ENCODE measurements around the gene CTBP1.

CTBP1 gene

DNA sequence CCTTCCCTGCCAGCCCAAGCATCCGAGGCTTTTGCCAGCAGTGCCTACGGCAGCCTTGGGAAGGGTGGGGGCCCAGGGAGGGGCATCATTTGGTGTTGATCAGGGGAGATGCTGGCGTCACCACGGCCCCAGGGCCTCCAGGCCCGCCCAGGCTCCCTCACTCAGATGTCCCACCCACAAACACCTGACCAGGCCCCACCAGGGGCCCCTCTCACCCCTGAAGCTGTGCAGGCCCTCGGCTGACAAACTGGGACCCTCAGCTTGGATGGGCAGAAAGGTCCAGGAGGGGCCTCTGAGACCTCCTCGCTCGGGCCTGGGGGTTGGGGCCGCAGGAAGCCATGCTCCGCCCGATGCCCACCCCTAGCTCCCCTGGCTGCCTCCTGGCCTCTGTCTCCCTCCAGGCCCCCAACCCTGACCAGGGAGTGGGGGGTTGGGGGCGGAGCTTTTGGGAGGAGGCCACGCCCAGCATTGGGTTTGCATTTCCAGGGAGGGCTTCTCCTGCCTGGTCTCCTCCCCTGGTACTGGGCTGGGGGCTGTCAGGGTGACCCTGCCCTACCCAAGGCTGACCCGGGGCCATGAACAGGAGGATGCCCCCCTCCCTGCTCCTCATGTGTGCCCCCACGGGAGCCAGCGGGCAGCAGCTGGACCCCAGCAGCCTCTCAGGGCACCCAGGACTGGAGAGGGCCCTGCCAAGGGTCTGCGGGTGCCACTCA lies 43.2 kb downstream of the CTBP1 start:
- no peak for DNase-seq
- TF ChIP-seq GATA1 (IDR thresholded peaks at IDR 0.05; ENCODE audit: low read depth, low read length) (no peak), POLR2A (IDR thresholded peaks at IDR 0.05; ENCODE audit: low read length) (no peak)

GRCh38 chr4:1204828-1205585 lies 43.9 kb downstream of the CTBP1 start:
- TF ChIP-seq POLR2A (IDR thresholded peaks at IDR 0.05; ENCODE audit: low read length): no peak
- DNase-seq: no peak

DNA sequence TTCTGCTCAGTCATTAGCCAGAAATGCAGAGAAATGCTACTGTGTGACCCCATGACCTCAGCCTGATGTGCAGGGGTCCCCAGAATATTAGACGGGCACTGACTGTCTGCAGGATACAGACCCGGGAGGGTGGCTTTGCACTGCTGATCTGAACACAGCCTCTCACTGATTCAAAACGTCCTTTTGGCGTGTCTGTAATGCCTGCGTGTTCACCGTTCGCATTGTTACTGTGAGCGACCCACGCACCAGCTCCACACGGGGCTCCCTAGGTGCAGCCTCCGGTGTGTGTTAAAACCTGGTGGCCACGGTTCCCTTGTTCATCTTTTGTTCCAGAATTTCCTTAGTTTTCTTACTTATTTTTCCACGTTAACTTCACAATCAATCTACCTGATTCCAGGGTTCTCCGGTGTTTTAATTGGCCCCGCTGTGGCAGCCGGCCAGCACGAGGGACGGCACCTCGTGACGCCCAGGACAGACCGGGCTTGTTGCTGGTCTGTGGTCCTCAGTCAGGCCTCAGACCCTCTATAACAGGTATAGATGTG lies 44.6 kb downstream of the CTBP1 start:
- TF ChIP-seq POLR2A (IDR thresholded peaks at IDR 0.05; ENCODE audit: low read length) (no peak), GATA1 (IDR thresholded peaks at IDR 0.05; ENCODE audit: low read depth, low read length) (no peak)
- no peak for DNase-seq

DNA sequence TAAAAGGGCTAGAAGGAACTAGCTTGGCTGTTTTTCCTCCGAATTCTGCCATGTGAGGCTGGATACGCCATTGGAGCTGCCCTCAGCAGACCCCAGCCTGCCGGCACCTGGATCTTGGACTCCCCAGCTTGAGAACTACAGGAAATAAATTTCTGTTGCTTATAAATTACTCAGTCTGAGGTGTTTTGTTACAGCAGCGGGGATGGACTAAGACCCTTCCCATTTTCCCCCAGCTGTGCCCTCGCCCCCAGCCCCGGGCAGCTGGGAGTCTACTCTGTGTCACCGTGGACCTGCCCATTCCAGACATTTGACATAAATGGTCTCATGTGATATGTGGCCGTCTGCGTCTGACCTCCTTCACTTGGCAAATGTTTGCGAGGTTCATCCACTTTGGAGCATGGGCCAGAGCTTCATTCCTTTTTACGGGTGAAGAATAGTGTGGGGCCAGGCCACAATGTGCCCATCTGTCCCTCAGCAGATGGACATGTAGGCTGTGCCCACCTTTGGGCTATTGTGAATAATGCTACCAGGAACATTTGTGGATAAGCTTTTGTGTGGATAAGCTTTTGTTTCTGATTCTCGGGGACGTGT lies 45.8 kb downstream of the CTBP1 start:
- DNase-seq: no peak
- TF ChIP-seq GATA1 (IDR thresholded peaks at IDR 0.05; ENCODE audit: low read depth, low read length) (no peak), POLR2A (IDR thresholded peaks at IDR 0.05; ENCODE audit: low read length) (no peak)

GRCh38 chr4:1202526-1203011 lies 46.4 kb downstream of the CTBP1 start:
- no peak for TF ChIP-seq POLR2A (IDR thresholded peaks at IDR 0.05; ENCODE audit: low read length)
- TF ChIP-seq GATA1 (IDR thresholded peaks at IDR 0.05; ENCODE audit: low read depth, low read length): no peak
- DNase-seq: no peak

GRCh38 chr4:1201851-1202525 lies 46.9 kb downstream of the CTBP1 start:
- no peak for TF ChIP-seq GATA1 (IDR thresholded peaks at IDR 0.05; ENCODE audit: low read depth, low read length)
- TF ChIP-seq POLR2A (IDR thresholded peaks at IDR 0.05; ENCODE audit: low read length): no peak
- DNase-seq: no peak

GRCh38 chr4:1200425-1201035 lies 48.4 kb downstream of the CTBP1 start:
- TF ChIP-seq GATA1 (IDR thresholded peaks at IDR 0.05; ENCODE audit: low read depth, low read length) (no peak), POLR2A (IDR thresholded peaks at IDR 0.05; ENCODE audit: low read length) (no peak)
- no peak for DNase-seq

- no peak for DNase-seq
- no peak for TF ChIP-seq GATA1 (IDR thresholded peaks at IDR 0.05; ENCODE audit: low read depth, low read length)
- no peak for TF ChIP-seq POLR2A (IDR thresholded peaks at IDR 0.05; ENCODE audit: low read length)
Measured at GRCh38 chr4:1199556-1200331, 49.2 kb downstream of the CTBP1 start.

GRCh38 chr4:1198098-1198844 lies 50.7 kb downstream of the CTBP1 start:
- no peak for DNase-seq
- TF ChIP-seq GATA1 (IDR thresholded peaks at IDR 0.05; ENCODE audit: low read depth, low read length): no peak
- TF ChIP-seq POLR2A (IDR thresholded peaks at IDR 0.05; ENCODE audit: low read length): no peak

GRCh38 chr4:1196421-1197183 lies 52.3 kb downstream of the CTBP1 start:
- no peak for DNase-seq
- no peak for TF ChIP-seq GATA1 (IDR thresholded peaks at IDR 0.05; ENCODE audit: low read depth, low read length)
- no peak for TF ChIP-seq POLR2A (IDR thresholded peaks at IDR 0.05; ENCODE audit: low read length)

GRCh38 chr4:1195891-1196401 lies 53.0 kb downstream of the CTBP1 start:
- TF ChIP-seq POLR2A (IDR thresholded peaks at IDR 0.05; ENCODE audit: low read length): no peak
- no peak for TF ChIP-seq GATA1 (IDR thresholded peaks at IDR 0.05; ENCODE audit: low read depth, low read length)
- no peak for DNase-seq

Data from erythroblast (primary cell).